HUES48 (cell line): ENCODE measurements around the gene PDZD2.
A peak's percentile ranks its signal among the peaks of the same experiment; 100 is the strongest.

Experiments
- H3K27ac ChIP-seq: one replicate; pipeline ENCODE4 v1.7.0; 2013; ENCODE audit warnings: low read depth, low read length, inconsistent platforms
- H3K27me3 ChIP-seq: 2 replicates; pipeline ENCODE4 v1.6.1; 2013; ENCODE audit warnings: mild to moderate bottlenecking, low read length; ENCODE audit not compliant: control insufficient read depth, insufficient read depth
- H3K36me3 ChIP-seq: 2 replicates; pipeline ENCODE4 v1.6.1; 2013; ENCODE audit warnings: low read length; ENCODE audit not compliant: control insufficient read depth, insufficient read depth
- H3K4me1 ChIP-seq: 2 replicates; pipeline ENCODE4 v1.6.1; 2013; ENCODE audit warnings: mild to moderate bottlenecking, low read length; ENCODE audit not compliant: control insufficient read depth, insufficient read depth
- H3K4me3 ChIP-seq: 2 replicates; pipeline ENCODE4 v1.5.1; 2013; ENCODE audit warnings: mild to moderate bottlenecking, low read depth, low read length
- H3K9ac ChIP-seq: 2 replicates; pipeline ENCODE4 v1.6.1; 2013; ENCODE audit warnings: mild to moderate bottlenecking, low read depth, low read length, moderate library complexity
- H3K9me3 ChIP-seq: 2 replicates; pipeline ENCODE4 v1.6.1; 2013; ENCODE audit warnings: low read length; ENCODE audit not compliant: control insufficient read depth, insufficient read depth

Gene PDZD2

DNA sequence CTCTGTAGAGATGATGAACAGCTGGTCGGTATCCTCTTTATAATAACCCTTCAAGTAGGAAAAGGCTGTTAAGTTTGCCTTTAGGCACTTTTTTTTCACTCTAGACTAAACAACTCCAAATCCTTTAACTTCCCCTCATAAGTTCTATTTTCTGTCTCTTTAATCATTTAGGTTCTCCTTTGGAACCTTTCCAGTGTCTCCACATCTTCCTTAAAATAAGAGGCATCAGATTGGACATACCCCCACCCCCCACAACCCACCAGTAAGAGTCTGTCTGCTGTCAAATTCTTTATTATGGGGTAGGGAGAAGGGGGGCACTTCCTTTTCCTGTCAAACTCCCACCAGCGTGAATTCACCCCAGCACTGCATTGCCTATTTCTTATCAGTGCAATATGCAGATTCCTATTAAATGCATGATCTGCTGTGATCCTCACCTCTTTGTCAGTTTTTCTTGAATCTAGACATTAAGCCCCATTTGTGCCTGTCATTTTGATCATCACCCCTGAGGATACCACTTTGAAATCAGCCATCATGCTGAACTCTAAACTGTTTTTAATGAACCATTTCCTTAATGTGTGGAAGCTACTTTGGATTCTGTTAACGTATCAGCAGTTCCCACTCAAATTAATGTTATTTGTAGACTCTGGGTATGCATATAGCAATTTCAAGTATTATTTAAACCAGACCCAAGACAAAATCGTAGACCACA is 212.2 kb downstream of the PDZD2 start:
- Histone ChIP-seq H3K4me3 (no peak overlapping the region), H3K9ac (no peak overlapping the region), H3K9me3 (no peaks in the 10 kb centered on the region), H3K36me3 (no peaks in the 10 kb centered on the region), H3K27ac (no peak overlapping the region), H3K27me3 (no peaks in the 10 kb centered on the region), H3K4me1 (peaks cover 19% of the 10 kb centered on the region)

DNA sequence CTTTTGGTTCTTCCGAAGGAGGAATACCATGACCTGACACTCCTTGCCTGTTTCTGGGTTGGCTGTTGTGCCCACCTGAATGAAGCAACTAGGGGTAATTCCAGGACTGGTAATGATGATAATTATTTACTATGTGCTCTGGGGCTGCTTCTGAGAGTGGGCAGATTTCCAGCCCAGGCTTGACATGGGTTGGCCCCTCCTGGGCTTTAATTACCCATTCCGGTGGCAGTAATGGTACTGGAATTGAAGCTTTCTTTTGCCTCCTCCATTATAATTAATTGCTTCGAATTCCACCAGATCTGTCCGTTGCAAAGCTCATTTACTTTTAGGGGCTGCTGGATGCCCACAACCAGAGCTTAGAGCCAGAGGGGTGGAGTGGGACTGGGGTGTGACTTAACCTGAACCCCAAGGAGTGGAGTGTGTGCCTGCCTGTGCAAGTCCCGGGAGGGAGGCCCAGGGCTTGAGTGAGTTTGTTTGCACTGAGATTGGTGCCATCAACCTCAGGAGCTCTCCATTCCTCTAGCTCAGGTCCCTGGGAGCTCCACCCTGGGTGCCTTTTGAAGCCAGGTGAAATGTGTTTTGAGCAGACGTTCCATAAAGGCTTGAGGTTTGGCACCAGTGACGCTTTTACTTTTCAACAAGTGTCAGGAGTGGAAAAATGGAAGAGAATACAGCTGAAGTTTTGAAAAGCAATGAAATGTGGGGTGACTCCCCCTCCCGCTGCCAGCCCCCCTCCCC is 214.6 kb downstream of the PDZD2 start:
- H3K4me3 ChIP-seq: peak overlapping the region; percentile 82

DNA sequence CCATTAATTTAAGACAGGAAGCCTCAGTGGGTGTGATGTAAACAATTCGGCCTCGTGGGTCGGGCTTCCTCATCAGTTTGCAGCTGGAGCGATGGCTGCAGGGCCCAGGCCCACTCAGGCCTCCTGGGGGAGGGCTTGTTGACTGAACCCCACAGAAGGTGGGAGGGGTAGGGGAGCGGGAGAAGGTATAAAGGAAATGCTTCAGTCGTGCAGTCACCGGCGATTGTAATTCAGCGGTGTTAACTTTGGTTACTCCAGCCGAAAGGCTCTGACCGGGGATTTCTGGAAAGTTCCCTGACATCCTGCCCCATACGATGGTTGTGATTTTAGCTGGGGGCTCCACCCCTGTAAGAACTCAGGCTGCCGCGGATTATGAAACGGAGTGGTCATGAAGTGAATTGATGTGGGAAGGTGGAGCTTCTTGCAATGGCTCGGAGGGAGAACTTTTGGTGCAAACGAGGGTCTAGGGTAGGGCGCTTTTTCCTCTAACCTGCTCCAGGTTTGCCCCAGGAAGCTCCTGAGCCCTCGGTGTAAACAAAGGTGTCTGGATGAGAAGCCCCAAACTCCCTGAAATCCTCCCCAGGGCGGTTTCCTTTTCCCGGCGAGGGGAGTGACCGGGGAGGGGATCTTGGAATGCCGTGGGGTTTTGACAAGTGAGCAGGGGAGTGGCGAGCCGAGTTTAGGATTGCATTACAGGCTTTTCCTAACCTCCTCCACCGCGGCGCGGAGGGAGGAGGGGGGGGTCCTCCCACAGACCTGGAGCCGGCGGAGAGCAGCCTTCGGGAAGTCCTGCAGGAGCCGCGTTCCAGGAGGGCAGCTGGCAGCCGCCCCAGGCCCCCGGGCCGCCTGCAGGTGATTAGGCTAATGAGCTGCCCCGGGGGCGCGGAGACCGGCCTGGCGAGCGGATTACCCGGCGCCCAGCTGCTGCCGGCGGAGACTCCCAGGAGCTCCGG is 215.5 kb downstream of the PDZD2 start:
- peak overlapping the region; percentile 92 for H3K27ac ChIP-seq
- peaks cover 3% of the 10 kb centered on the region; the same call in 1 of the 2 replicates for H3K9me3 ChIP-seq
- no peaks in the 10 kb centered on the region; the same call in 1 of the 2 replicates for H3K36me3 ChIP-seq
- H3K4me3 ChIP-seq: peak overlapping the region; percentile 82
- peak overlapping the region; percentile 67 for H3K9ac ChIP-seq
- H3K27me3 ChIP-seq: no peaks in the 10 kb centered on the region
- H3K4me1 ChIP-seq: peaks cover 24% of the 10 kb centered on the region

More for the DNA sequence above, 214.6 kb downstream of the PDZD2 start:
- Histone ChIP-seq H3K9ac (peak overlapping the region; percentile 67; the same call in 1 of the 2 replicates), H3K27me3 (no peaks in the 10 kb centered on the region), H3K4me1 (peaks cover 24% of the 10 kb centered on the region), H3K27ac (peak overlapping the region; percentile 92), H3K36me3 (no peaks in the 10 kb centered on the region; the same call in 1 of the 2 replicates), H3K9me3 (no peaks in the 10 kb centered on the region)

DNA sequence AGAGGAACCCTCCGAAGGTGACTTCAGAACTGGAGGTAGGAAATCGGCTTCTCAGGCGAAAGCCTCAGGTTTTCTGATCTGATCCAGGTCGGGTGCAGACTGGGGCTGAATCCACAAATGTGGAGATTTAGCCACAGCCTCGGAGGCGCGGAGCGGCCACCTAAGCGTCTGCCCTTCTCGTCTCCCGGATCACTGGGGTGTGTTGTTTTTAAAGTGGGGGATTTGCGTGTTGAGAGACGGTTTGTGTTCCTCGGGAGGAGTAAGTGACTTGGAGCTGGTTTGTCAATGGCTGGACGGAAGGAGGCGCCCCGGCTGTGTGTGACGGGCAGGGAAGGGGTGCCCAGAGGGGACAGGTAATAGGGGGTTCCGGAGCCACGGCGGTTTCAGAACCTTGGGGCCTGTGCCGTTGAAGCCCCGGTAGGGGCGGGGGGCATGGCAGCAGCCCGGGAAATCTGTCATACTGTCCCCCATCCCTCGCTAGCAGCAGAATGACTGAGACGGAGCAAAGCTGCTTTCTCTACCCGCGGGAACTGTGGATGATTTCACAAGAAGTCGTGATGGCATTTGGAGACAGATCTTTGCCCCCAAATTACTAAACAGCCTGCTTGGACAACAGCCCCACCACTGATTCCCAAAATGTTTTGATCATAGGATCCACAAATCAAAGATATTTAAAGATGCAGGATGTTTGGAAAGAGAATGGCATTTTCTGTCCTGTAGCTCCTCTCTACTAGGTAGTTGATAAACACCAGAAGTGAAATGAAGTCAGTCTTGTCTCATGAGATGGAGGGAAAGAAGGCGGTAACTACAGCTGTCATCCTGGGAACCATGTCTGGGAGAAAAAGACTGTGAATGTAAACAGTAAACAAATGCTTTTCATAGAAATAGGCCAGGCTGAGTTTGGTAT is 216.5 kb downstream of the PDZD2 start:
- Histone ChIP-seq H3K4me1 (peaks cover 24% of the 10 kb centered on the region), H3K36me3 (no peaks in the 10 kb centered on the region; the same call in none of the 2 replicates), H3K27me3 (no peaks in the 10 kb centered on the region), H3K9ac (peak overlapping the region; percentile 67), H3K27ac (peak overlapping the region; percentile 92), H3K9me3 (peaks cover 3% of the 10 kb centered on the region; the same call in 1 of the 2 replicates), H3K4me3 (peak overlapping the region; percentile 82)

DNA sequence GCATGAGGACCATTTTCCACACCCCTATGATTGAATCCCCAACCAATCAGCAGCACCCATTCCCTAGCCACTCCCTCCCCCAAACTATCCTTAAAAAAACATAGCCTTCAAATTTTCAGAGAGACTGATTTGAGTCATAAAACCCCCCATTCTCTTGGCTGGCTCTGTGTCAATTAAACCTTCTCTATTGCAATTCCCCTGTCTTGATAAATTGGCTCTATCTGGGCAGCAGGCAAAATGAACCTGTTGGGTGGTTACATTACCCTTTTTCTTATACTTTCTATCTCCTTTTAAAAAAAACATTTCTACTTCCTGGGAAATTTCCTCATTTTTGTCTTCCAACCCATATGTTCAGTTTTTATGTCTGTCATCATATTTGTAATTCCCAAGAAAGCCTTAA is 220.2 kb downstream of the PDZD2 start:
- H3K27ac ChIP-seq: no peak overlapping the region
- peaks cover 18% of the 10 kb centered on the region for H3K4me1 ChIP-seq
- no peaks in the 10 kb centered on the region for H3K27me3 ChIP-seq
- H3K9me3 ChIP-seq: peaks cover 3% of the 10 kb centered on the region; the same call in 1 of the 2 replicates
- H3K36me3 ChIP-seq: no peaks in the 10 kb centered on the region; the same call in none of the 2 replicates
- H3K9ac ChIP-seq: no peak overlapping the region
- no peak overlapping the region for H3K4me3 ChIP-seq

DNA sequence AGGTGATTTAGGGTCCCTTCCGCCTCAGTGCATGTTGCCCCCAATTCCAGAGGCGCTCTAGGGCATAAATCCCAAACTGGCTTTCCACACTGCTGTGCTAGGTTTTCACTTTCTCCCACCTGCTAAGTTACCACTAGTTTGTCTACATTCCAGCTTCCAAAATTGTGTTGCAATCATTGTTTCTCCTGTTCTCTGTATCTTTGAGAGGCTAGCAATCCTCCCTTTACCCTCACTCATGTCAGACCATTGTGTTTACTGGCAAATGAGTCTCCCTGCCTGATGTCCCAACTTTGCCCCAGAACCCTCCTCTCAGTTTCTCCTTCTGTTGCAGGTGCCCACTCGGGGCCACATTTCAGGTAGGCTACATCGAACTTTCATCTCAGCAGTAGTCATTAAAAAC is 221.3 kb downstream of the PDZD2 start:
- Histone ChIP-seq H3K9ac (no peak overlapping the region), H3K9me3 (peaks cover 3% of the 10 kb centered on the region; the same call in 1 of the 2 replicates), H3K36me3 (no peaks in the 10 kb centered on the region; the same call in none of the 2 replicates), H3K27ac (no peak overlapping the region), H3K27me3 (no peaks in the 10 kb centered on the region), H3K4me1 (peaks cover 20% of the 10 kb centered on the region), H3K4me3 (no peak overlapping the region)

DNA sequence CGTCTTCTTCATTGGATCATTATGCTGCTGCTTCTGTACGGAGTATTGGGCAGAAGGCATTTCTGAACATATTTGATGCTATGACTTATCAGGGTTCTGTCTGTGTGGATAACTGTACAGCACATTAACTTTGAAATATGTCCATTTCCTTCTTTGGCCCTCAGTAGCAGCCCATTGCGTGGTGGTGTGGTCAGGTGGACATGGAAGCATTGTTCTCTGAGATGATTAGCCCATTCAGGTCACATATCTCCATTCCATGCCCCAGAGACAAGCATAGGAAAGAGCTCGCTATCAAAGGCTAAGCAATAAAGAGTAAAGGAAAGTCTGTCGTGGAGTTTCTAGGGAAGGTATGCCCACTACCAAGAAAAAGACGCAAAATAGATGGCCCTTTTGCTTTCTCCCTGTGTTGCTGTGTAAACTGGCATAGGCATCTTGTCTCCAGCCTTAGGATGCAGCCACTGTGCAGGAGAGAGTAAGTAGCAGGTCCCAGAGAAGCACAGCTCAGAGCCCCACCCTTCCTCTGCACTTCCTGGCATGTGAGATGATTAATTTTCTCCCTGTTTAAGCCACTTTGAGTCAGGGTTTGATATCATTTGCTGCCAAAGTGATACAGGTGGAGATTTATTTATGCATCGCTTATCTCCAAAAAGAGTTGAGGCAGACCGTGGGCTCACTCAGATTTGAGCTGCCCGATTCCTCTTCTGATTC is 221.9 kb downstream of the PDZD2 start:
- Histone ChIP-seq H3K4me3 (no peak overlapping the region), H3K4me1 (peaks cover 16% of the 10 kb centered on the region), H3K27ac (no peak overlapping the region), H3K27me3 (no peaks in the 10 kb centered on the region), H3K9ac (no peak overlapping the region), H3K36me3 (no peaks in the 10 kb centered on the region; the same call in none of the 2 replicates), H3K9me3 (peaks cover 3% of the 10 kb centered on the region; the same call in 1 of the 2 replicates)

DNA sequence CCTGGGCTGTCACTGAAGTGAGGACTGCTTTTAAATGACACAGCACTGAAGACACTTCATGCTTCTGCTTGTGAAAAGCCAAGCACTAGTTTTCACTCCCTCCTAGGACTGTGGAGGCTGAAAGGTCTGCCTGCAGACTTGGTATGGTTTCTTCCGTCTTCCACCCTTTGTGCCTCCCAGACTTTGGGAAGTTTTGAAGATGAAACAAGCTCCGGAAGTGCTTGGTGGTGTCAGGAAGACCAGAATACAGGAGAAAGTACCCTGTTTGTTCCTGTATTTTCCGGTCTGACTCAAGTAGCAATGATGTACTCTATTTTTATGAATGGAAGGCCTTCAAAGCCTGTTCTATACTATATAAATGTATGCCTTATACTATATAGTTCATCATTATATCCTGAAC is 222.7 kb downstream of the PDZD2 start:
- Histone ChIP-seq H3K36me3 (no peaks in the 10 kb centered on the region; the same call in none of the 2 replicates), H3K9ac (no peak overlapping the region), H3K27me3 (no peaks in the 10 kb centered on the region), H3K27ac (no peak overlapping the region), H3K4me3 (no peak overlapping the region), H3K4me1 (peaks cover 9% of the 10 kb centered on the region), H3K9me3 (peaks cover 3% of the 10 kb centered on the region; the same call in 1 of the 2 replicates)

DNA sequence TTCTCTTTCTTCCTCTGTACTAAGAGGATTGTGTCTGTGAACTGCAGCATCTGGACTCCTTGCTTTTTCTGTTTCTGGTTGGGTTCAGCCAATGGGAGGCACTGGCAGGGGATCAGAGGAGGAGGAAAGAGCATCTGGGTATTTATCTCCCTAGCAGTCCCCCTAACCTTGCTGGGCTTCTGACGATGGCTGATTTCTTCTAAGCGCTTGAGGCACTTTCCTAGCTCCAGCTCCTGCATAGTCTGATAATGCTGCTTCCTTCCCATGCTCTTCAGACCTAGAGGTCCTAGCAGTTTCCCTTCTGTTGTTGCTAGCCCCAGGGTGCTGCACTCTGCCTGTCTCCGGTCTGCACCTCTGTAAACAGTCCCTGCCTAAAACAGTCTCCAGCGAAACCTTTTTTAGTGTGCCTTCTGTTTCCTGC is 225.1 kb downstream of the PDZD2 start:
- H3K27me3 ChIP-seq: no peaks in the 10 kb centered on the region
- peaks cover 8% of the 10 kb centered on the region for H3K4me1 ChIP-seq
- no peak overlapping the region for H3K9ac ChIP-seq
- no peak overlapping the region for H3K4me3 ChIP-seq
- H3K27ac ChIP-seq: no peak overlapping the region
- peaks cover 3% of the 10 kb centered on the region; the same call in 1 of the 2 replicates for H3K9me3 ChIP-seq
- no peaks in the 10 kb centered on the region; the same call in 1 of the 2 replicates for H3K36me3 ChIP-seq
